C4-2B (cell line): ENCODE results near the gene RBP5.

Experiments
- ZFX ChIP-seq: fragments of 450-650 bp; IDR thresholded peaks from 2 replicates; pipeline ENCODE4 v1.6.1; 2017
- TF ChIP-seq, protein P1 (sequence below): fragments of 450-650 bp; conservative IDR thresholded peaks from 2 replicates; pipeline ENCODE4 v1.5.1; 2017; ENCODE audit warnings: mild to moderate bottlenecking

DNA sequence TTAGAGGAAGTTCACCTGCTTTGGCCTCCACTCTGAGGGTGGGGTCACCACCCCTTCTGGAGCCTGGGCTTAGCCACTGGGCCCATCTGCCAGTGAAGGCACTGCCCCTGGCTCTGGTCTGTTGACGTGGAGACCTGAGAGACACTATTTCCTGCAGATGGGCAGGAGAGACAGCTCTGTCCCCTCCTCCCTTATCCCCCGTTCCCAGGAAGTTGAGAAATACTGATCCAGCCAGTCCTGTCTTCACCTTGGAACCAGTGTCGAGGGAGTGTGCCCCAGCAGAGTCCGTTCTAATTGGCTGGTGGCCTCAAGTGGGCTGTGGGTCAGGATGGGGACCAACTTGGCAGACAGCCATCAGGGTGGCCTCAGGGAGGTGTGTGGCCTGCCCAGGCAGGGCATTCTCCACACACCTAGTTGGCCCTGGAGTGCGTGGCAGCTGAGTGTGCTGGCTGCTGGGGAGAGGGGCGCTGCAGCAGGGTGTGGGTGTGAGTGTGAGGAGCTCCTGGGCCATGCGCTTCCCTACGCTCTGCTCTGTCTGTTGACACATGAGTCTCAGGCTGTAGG, 26.9 kb upstream of the RBP5 start:
- TF ChIP-seq, protein P1, sequence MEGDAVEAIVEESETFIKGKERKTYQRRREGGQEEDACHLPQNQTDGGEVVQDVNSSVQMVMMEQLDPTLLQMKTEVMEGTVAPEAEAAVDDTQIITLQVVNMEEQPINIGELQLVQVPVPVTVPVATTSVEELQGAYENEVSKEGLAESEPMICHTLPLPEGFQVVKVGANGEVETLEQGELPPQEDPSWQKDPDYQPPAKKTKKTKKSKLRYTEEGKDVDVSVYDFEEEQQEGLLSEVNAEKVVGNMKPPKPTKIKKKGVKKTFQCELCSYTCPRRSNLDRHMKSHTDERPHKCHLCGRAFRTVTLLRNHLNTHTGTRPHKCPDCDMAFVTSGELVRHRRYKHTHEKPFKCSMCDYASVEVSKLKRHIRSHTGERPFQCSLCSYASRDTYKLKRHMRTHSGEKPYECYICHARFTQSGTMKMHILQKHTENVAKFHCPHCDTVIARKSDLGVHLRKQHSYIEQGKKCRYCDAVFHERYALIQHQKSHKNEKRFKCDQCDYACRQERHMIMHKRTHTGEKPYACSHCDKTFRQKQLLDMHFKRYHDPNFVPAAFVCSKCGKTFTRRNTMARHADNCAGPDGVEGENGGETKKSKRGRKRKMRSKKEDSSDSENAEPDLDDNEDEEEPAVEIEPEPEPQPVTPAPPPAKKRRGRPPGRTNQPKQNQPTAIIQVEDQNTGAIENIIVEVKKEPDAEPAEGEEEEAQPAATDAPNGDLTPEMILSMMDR: no peak
- TF ChIP-seq ZFX: no peak
